Measurements from ENCODE around the gene XAGE2. TPM values are rescaled to one million over a fixed set of nuclear protein-coding genes. Genes with fewer than 3 reads are reported as not detected.

Gene XAGE2
- total and polyA plus RNA-seq, 2 of the 8 experiments (the other 6 are each of a cell fraction or from before 2014, with no cell fraction given): not detected

- TF ChIP-seq ASH2L (IDR thresholded peaks at IDR 0.05; ENCODE audit: low read length) (no peak), RAD21 (IDR thresholded peaks at IDR 0.05 in 1 of 2, conservative IDR thresholded peaks at IDR 0.05 in 1 of 2; ENCODE audit: low read depth in 2 of 2, low read length in 2 of 2) (no peak), CHD1 (IDR thresholded peaks at IDR 0.05; ENCODE audit: low read depth, low read length) (no peak), BRCA1 (IDR thresholded peaks at IDR 0.05; ENCODE audit: low read depth, low read length) (no peak), GTF2F1 (IDR thresholded peaks at IDR 0.05; ENCODE audit: borderline replicate concordance, low read depth, low read length) (no peak), FOSL1 (IDR thresholded peaks at IDR 0.05; ENCODE audit: insufficient read depth, low read depth, low read length) (no peak)
- TF ChIP-seq, protein P1, sequence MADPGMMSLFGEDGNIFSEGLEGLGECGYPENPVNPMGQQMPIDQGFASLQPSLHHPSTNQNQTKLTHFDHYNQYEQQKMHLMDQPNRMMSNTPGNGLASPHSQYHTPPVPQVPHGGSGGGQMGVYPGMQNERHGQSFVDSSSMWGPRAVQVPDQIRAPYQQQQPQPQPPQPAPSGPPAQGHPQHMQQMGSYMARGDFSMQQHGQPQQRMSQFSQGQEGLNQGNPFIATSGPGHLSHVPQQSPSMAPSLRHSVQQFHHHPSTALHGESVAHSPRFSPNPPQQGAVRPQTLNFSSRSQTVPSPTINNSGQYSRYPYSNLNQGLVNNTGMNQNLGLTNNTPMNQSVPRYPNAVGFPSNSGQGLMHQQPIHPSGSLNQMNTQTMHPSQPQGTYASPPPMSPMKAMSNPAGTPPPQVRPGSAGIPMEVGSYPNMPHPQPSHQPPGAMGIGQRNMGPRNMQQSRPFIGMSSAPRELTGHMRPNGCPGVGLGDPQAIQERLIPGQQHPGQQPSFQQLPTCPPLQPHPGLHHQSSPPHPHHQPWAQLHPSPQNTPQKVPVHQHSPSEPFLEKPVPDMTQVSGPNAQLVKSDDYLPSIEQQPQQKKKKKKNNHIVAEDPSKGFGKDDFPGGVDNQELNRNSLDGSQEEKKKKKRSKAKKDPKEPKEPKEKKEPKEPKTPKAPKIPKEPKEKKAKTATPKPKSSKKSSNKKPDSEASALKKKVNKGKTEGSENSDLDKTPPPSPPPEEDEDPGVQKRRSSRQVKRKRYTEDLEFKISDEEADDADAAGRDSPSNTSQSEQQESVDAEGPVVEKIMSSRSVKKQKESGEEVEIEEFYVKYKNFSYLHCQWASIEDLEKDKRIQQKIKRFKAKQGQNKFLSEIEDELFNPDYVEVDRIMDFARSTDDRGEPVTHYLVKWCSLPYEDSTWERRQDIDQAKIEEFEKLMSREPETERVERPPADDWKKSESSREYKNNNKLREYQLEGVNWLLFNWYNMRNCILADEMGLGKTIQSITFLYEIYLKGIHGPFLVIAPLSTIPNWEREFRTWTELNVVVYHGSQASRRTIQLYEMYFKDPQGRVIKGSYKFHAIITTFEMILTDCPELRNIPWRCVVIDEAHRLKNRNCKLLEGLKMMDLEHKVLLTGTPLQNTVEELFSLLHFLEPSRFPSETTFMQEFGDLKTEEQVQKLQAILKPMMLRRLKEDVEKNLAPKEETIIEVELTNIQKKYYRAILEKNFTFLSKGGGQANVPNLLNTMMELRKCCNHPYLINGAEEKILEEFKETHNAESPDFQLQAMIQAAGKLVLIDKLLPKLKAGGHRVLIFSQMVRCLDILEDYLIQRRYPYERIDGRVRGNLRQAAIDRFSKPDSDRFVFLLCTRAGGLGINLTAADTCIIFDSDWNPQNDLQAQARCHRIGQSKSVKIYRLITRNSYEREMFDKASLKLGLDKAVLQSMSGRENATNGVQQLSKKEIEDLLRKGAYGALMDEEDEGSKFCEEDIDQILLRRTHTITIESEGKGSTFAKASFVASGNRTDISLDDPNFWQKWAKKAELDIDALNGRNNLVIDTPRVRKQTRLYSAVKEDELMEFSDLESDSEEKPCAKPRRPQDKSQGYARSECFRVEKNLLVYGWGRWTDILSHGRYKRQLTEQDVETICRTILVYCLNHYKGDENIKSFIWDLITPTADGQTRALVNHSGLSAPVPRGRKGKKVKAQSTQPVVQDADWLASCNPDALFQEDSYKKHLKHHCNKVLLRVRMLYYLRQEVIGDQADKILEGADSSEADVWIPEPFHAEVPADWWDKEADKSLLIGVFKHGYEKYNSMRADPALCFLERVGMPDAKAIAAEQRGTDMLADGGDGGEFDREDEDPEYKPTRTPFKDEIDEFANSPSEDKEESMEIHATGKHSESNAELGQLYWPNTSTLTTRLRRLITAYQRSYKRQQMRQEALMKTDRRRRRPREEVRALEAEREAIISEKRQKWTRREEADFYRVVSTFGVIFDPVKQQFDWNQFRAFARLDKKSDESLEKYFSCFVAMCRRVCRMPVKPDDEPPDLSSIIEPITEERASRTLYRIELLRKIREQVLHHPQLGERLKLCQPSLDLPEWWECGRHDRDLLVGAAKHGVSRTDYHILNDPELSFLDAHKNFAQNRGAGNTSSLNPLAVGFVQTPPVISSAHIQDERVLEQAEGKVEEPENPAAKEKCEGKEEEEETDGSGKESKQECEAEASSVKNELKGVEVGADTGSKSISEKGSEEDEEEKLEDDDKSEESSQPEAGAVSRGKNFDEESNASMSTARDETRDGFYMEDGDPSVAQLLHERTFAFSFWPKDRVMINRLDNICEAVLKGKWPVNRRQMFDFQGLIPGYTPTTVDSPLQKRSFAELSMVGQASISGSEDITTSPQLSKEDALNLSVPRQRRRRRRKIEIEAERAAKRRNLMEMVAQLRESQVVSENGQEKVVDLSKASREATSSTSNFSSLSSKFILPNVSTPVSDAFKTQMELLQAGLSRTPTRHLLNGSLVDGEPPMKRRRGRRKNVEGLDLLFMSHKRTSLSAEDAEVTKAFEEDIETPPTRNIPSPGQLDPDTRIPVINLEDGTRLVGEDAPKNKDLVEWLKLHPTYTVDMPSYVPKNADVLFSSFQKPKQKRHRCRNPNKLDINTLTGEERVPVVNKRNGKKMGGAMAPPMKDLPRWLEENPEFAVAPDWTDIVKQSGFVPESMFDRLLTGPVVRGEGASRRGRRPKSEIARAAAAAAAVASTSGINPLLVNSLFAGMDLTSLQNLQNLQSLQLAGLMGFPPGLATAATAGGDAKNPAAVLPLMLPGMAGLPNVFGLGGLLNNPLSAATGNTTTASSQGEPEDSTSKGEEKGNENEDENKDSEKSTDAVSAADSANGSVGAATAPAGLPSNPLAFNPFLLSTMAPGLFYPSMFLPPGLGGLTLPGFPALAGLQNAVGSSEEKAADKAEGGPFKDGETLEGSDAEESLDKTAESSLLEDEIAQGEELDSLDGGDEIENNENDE (IDR thresholded peaks at IDR 0.05; ENCODE audit: insufficient replicate concordance, low read length): no peak
Observed at GRCh38 chrX:52359614-52360232, 9.1 kb upstream of the XAGE2 start (continued).

Data from H1 (cell line).